Muscle of leg (tissue), 11 donors: ENCODE results near the gene U2AF2. TPM values are rescaled to one million over a fixed set of nuclear protein-coding genes. Genes with fewer than 3 reads are reported as not detected.

Experiments
- DNase-seq: peaks from one replicate; pipeline ENCODE4 v3.0.0; 2013
- H3K27ac ChIP-seq: one replicate; pipeline ENCODE4 v1.5.1; 2013; ENCODE audit warnings: mild to moderate bottlenecking, low read length, control low read depth
- H3K27me3 ChIP-seq: one replicate; pipeline ENCODE4 v1.6.1; 2013; ENCODE audit warnings: low read length; ENCODE audit not compliant: control insufficient read depth, insufficient read depth
- H3K36me3 ChIP-seq: one replicate; pipeline ENCODE4 v1.6.1; 2013; ENCODE audit warnings: low read length; ENCODE audit not compliant: control insufficient read depth, insufficient read depth
- H3K4me1 ChIP-seq: one replicate; pipeline ENCODE4 v1.6.1; 2013; ENCODE audit warnings: low read length; ENCODE audit not compliant: control insufficient read depth, insufficient read depth
- H3K4me3 ChIP-seq: one replicate; pipeline ENCODE4 v1.5.1; 2013; ENCODE audit warnings: low read length, control low read depth
- H3K9me3 ChIP-seq: replicated peaks from 2 replicates; pipeline ENCODE4 v1.6.1; 2013; ENCODE audit warnings: low read depth, low read length; ENCODE audit not compliant: control insufficient read depth
- WGBS: methylation state at CpG from one replicate; pipeline ENCODE4 v1.1.5; 2013; ENCODE audit warnings: missing lambda C conversion rate; ENCODE audit not compliant: insufficient coverage; 5-methylcytosine and 5-hydroxymethylcytosine counted together
- polyA plus RNA-seq, 8 donors: library from polyadenylated mRNA; unstranded; fragments of 120-200 nt; gene quantifications; one replicate each; pipeline versions ENCODE4 v1.2.1 to v1.2.3, GENCODE V29; 2013; ENCODE audit warnings: inconsistent platforms in 1 of 8, low replicate concordance in 1 of 8; ENCODE audit not compliant: insufficient read length in 8 of 8, insufficient read depth in 1 of 8
- total RNA-seq: library from RNA; stranded (reverse); fragments of 120-200 nt; gene quantifications from one replicate; pipeline ENCODE4 v1.2.4, GENCODE V29; 2013

The U2AF2 gene
- total and polyA plus RNA-seq, 9 donors: 70.2 to 156 (median 130) TPM

DNA sequence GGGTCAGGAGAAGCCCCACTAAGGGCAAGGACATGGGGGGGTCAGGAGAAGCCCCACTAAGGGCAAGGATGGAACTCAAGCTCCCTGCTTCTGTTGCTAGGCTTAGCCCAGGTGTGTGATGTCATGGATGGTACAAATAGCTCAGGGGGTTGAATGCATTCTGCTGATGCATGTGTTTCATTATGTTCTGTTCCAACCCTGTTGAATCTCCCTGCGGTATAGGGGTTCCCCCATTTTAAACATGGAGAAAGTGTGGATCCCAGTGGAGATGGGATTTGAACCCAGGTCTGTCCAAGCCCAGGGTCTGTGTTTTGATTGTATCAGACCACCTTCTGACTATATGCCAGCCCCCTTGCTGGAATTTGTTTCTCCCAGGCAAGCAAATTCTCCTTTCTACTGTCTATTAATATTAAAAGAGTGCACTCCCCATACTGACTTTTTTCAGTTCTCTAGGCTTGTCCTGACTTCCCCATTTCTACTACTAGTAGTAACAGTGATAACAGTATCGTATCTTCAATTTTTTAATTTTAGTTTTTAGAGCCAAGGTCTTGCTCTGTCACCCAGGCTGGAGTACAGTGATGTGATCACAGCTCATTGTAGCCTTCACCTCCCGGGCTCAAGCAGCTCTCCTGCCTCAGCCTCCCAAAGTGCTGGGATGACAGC, 42.7 kb upstream of the U2AF2 start:
- 67% methylated on average over 1 of the region's 3 CpGs for WGBS
- H3K9me3 ChIP-seq: peaks cover 5% of the 10 kb centered on the region
- no peak for DNase-seq
- peaks cover 9% of the 10 kb centered on the region for H3K4me1 ChIP-seq
- H3K36me3 ChIP-seq: peaks cover 44% of the 10 kb centered on the region
- H3K27ac ChIP-seq: no peak overlapping the region
- no peak overlapping the region for H3K4me3 ChIP-seq
- H3K27me3 ChIP-seq: no peaks in the 10 kb centered on the region

DNA sequence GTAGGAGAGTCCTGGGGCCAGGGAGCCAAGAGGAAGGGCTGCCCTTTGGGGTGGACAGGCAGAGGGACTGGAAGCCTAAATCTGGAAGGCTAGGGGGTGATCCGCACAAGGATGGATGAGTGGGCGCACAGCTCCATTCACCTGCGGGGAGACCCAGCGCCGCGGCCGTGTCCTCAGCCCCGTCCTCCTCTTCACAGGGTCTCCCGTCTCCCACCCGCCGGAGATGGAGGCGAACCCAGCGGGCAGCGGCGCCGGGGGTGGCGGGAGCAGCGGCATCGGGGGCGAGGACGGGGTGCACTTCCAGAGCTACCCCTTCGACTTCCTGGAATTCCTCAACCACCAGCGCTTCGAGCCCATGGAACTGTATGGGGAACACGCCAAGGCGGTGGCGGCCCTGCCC, 41.4 kb upstream of the U2AF2 start:
- H3K9me3 ChIP-seq: peaks cover 5% of the 10 kb centered on the region
- H3K4me3 ChIP-seq: no peak overlapping the region
- peaks cover 47% of the 10 kb centered on the region for H3K36me3 ChIP-seq
- H3K4me1 ChIP-seq: peaks cover 9% of the 10 kb centered on the region
- H3K27ac ChIP-seq: no peak overlapping the region
- 90% methylated on average over 16 of the region's 27 CpGs for WGBS
- no peaks in the 10 kb centered on the region for H3K27me3 ChIP-seq
- DNase-seq: no peak

DNA sequence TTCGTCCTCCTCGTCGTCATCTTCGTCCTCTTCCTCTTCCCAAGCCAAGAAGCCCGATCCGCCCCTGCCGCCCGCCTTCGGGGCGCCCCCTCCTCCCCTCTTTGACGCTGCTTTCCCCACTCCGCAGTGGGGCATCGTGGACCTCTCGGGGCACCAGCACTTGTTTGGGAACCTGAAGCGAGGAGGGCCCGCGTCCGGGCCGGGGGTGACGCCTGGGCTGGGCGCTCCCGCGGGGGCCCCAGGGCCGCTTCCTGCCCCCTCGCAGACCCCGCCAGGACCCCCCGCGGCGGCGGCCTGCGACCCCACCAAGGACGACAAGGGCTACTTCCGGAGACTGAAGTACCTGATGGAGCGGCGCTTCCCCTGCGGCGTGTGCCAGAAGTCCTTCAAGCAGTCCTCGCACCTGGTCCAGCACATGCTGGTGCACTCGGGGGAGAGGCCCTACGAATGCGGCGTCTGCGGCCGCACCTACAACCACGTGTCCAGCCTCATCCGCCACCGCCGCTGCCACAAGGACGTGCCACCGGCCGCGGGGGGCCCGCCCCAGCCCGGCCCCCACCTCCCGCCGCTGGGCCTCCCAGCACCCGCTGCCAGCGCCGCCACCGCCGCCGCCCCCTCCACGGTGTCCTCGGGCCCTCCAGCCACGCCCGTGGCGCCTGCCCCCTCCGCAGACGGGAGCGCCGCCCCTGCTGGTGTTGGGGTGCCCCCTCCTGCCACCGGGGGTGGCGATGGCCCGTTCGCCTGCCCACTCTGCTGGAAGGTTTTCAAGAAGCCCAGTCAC, 40.7 kb upstream of the U2AF2 start:
- Histone ChIP-seq H3K27ac (no peak overlapping the region), H3K9me3 (peaks cover 5% of the 10 kb centered on the region), H3K27me3 (no peaks in the 10 kb centered on the region), H3K4me3 (no peak overlapping the region), H3K4me1 (peaks cover 9% of the 10 kb centered on the region), H3K36me3 (peaks cover 43% of the 10 kb centered on the region)
- 92% methylated on average over 63 of the region's 75 CpGs for WGBS
- no peak for DNase-seq

DNA sequence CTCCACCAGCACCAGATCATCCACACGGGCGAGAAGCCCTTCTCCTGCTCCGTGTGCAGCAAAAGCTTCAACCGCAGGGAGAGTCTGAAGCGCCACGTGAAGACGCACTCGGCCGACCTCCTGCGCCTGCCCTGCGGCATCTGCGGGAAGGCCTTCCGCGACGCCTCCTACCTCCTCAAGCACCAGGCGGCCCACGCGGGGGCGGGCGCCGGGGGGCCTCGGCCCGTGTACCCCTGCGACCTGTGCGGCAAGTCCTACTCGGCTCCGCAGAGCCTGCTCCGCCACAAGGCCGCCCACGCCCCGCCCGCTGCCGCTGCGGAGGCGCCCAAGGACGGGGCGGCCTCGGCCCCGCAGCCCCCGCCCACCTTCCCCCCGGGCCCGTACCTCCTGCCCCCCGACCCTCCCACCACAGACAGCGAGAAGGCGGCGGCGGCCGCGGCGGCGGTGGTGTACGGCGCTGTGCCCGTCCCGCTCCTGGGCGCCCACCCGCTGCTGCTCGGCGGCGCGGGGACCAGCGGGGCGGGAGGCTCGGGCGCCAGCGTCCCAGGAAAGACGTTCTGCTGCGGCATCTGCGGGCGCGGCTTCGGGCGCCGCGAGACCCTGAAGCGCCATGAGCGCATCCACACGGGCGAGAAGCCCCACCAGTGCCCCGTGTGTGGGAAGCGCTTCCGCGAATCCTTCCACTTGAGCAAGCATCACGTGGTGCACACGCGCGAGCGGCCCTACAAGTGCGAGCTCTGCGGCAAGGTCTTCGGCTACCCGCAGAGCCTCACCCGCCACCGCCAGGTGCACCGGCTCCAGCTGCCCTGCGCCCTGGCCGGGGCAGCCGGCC, 39.9 kb upstream of the U2AF2 start:
- no peak for DNase-seq
- peaks cover 9% of the 10 kb centered on the region for H3K4me1 ChIP-seq
- peaks cover 35% of the 10 kb centered on the region for H3K36me3 ChIP-seq
- no peaks in the 10 kb centered on the region for H3K27me3 ChIP-seq
- H3K9me3 ChIP-seq: peaks cover 2% of the 10 kb centered on the region
- WGBS: 96% methylated on average over 71 of the region's 98 CpGs
- H3K27ac ChIP-seq: no peak overlapping the region
- no peak overlapping the region for H3K4me3 ChIP-seq

DNA sequence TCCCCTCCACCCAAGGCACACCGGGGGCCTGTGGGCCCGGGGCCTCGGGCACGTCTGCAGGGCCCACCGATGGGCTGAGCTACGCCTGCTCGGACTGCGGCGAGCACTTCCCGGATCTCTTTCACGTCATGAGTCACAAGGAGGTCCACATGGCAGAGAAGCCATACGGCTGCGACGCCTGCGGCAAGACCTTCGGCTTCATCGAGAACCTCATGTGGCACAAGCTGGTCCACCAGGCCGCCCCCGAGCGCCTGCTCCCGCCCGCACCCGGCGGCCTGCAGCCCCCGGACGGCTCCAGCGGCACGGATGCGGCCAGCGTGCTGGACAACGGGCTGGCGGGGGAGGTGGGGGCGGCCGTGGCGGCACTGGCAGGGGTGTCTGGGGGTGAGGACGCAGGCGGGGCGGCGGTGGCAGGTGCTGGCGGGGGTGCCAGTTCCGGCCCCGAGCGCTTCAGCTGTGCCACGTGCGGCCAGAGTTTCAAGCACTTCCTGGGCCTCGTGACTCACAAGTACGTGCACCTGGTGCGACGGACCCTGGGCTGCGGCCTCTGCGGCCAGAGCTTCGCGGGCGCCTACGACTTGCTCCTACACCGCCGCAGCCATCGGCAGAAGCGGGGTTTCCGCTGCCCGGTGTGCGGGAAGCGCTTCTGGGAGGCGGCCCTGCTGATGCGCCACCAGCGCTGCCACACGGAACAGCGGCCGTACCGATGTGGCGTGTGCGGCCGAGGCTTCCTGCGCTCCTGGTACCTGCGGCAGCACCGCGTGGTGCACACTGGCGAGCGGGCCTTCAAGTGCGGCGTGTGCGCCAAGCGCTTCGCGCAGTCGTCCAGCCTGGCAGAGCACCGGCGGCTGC, 39.1 kb upstream of the U2AF2 start:
- Histone ChIP-seq H3K27me3 (no peaks in the 10 kb centered on the region), H3K9me3 (no peaks in the 10 kb centered on the region), H3K36me3 (peaks cover 30% of the 10 kb centered on the region), H3K4me3 (no peak overlapping the region), H3K4me1 (peaks cover 8% of the 10 kb centered on the region), H3K27ac (no peak overlapping the region)
- WGBS: 97% methylated on average over 88 of the region's 88 CpGs
- DNase-seq: no peak

DNA sequence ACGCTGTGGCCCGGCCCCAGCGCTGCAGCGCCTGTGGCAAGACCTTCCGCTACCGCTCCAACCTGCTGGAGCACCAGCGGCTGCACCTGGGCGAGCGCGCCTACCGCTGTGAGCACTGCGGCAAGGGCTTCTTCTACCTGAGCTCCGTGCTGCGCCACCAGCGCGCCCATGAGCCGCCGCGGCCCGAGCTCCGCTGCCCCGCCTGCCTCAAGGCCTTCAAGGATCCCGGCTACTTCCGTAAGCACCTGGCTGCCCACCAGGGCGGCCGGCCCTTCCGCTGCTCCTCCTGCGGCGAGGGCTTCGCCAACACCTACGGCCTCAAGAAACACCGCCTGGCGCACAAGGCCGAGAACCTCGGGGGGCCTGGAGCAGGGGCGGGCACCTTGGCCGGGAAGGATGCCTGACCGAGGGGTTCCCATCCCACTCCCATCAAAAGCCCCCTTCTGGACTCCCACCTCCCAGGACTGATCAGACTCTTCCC, 38.4 kb upstream of the U2AF2 start:
- no peaks in the 10 kb centered on the region for H3K27me3 ChIP-seq
- peaks cover 34% of the 10 kb centered on the region for H3K36me3 ChIP-seq
- 95% methylated on average over 38 of the region's 38 CpGs for WGBS
- peaks cover 3% of the 10 kb centered on the region for H3K4me1 ChIP-seq
- DNase-seq: no peak
- H3K9me3 ChIP-seq: no peaks in the 10 kb centered on the region
- no peak overlapping the region for H3K27ac ChIP-seq
- no peak overlapping the region for H3K4me3 ChIP-seq

DNA sequence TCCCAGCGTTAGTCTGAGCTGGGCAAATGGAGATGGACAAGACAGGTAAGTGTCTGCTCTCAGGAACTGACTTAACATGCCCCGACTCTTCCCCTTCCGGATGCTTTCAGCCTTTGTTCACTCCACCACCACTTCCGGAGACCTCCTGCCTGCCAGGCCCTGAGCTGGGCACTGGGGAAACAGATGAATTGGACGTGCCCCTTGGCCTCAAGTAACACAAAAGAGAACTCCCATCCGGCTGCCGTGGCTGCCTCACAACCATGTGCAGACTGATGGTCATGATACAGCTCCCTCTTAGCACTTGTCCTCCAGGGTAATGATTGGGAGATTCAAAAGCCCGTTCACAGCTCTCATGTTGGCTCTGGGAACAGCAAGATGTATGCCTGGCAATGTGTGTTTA, 37.4 kb upstream of the U2AF2 start:
- Histone ChIP-seq H3K4me1 (no peaks in the 10 kb centered on the region), H3K9me3 (no peaks in the 10 kb centered on the region), H3K27me3 (no peaks in the 10 kb centered on the region), H3K27ac (no peak overlapping the region), H3K4me3 (no peak overlapping the region), H3K36me3 (peaks cover 36% of the 10 kb centered on the region)
- DNase-seq: no peak
- 90% methylated on average over 8 of the region's 8 CpGs for WGBS

DNA sequence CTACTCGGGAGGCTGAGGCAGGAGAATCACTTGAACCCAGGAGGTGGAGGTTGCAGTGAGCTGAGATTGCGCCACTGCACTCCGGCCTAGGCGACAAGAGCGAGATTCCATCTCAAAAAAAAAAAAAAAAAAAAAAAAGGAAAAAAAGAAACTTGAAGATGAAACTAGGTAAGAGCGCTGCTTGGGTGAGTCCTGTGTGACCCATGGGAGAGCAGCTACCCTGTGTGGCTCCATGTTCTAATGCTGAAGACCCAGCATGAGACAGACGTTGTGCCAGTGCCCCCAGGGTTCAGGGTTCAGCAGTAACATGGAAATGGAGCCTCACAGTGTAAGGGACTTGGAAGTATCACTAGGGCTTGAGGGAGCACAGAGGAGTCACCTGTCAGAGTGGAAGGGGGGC, 36.4 kb upstream of the U2AF2 start:
- Histone ChIP-seq H3K9me3 (no peaks in the 10 kb centered on the region), H3K27ac (no peak overlapping the region), H3K4me1 (peaks cover 3% of the 10 kb centered on the region)

DNA sequence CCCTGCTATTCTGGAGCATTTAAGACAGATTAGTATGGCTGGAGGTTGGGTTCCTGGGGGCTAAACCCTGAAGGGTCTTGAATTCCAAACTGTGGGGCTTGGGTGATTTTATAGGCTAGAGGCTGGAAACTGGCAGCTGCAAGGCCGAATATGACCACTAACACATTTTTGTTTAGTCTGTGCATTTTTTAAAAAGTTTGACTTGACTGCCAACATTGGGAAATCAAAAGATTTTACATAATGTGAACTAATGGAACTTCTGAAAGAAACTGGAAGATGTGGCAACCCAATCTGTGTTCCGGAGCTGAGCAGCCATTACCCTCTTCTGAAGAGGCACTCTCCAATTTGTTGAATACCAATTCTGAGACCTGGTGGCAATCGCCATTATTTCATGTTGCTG, 35.5 kb upstream of the U2AF2 start:
- Histone ChIP-seq H3K9me3 (no peaks in the 10 kb centered on the region), H3K4me3 (no peak overlapping the region), H3K27me3 (no peaks in the 10 kb centered on the region), H3K27ac (no peak overlapping the region), H3K36me3 (peaks cover 30% of the 10 kb centered on the region), H3K4me1 (peaks cover 9% of the 10 kb centered on the region)
- 92% methylated on average over 2 of the region's 3 CpGs for WGBS
- no peak for DNase-seq

More for the DNA sequence above, 36.4 kb upstream of the U2AF2 start:
- Histone ChIP-seq H3K36me3 (peaks cover 31% of the 10 kb centered on the region), H3K27me3 (no peaks in the 10 kb centered on the region), H3K4me3 (no peak overlapping the region)
- 61% methylated on average over 2 of the region's 7 CpGs for WGBS
- no peak for DNase-seq
